BJ (cell line): ENCODE measurements around the gene FAM174B. TPM values are rescaled to one million over a fixed set of nuclear protein-coding genes. Genes with fewer than 3 reads are reported as not detected.

Experiments used
- CTCF ChIA-PET: fragments of 350-600 bp; formaldehyde crosslinking; extraction: SDS; loops from one replicate; lab custom pipeline; 2021; ENCODE audit warnings: antibody characterized with exemption, inconsistent platforms; lab: Yijun Ruan, JAX
- POLR2A ChIA-PET: fragments of 300-600 bp; sonication (Branson Sonifier 250); formaldehyde crosslinking; extraction: SDS; loops from one replicate; lab custom pipeline; 2021; ENCODE audit warnings: antibody characterized with exemption; lab: Charles Lee
- DNase-seq: peaks from one replicate; pipeline ENCODE4 v3.0.0-alpha.2; 2011; ENCODE audit warnings: low read depth
- H3K27me3 ChIP-seq: 2 replicates; pipeline ENCODE4 v1.6.0; 2011; ENCODE audit warnings: low read length; ENCODE audit not compliant: control insufficient read depth, insufficient read depth
- H3K36me3 ChIP-seq: 2 replicates; pipeline ENCODE4 v1.5.1; 2011; ENCODE audit warnings: low read length; ENCODE audit not compliant: control insufficient read depth, insufficient read depth
- H3K4me3 ChIP-seq: 2 replicates; pipeline ENCODE4 v1.5.1; 2011; ENCODE audit warnings: low read depth, mild to moderate bottlenecking, control low read depth, low read length
- polyA plus RNA-seq: library from polyadenylated mRNA; depleted of rRNA; stranded (reverse); fragments of >200 nt; gene quantifications from 2 replicates; pipeline ENCODE4 v1.2.3, GENCODE V29; 2011
- TF ChIP-seq, protein P1 (sequence below): IDR thresholded peaks from 2 replicates; pipeline ENCODE4 v1.5.1; 2011; ENCODE audit warnings: low read depth, mild to moderate bottlenecking, control low read depth, inconsistent platforms, low read length, moderate library complexity; ENCODE audit not compliant: insufficient read depth

FAM174B gene
- polyA plus RNA-seq, 1 experiment: 5.1 TPM

DNA sequence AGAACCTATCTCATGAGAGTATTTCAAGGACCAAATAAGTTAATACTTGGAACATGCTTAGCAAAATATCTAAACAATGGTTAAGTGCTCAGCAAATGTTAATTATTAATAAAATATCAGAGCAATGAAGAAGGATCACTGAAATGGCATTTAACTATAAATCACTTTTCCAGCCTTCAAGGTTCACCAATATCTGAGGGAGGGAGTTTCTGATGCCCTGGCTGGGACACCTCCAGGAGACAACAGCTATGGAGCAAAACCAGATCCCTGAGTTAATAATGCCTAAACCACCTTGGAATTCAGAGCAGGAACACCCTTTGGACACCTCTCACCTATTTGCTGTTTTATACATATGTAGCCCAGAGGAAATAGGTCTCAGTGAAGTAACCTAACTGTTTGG is 6.4 kb upstream of the FAM174B start:
- DNase-seq: no peak
- Histone ChIP-seq H3K27me3 (peaks cover 2% of the 10 kb centered on the region; the same call in 1 of the 2 replicates), H3K4me3 (no peak overlapping the region), H3K36me3 (no peaks in the 10 kb centered on the region)
- POLR2A ChIA-PET: no interaction called here
- CTCF ChIA-PET: no interaction called here
- TF ChIP-seq, protein P1, sequence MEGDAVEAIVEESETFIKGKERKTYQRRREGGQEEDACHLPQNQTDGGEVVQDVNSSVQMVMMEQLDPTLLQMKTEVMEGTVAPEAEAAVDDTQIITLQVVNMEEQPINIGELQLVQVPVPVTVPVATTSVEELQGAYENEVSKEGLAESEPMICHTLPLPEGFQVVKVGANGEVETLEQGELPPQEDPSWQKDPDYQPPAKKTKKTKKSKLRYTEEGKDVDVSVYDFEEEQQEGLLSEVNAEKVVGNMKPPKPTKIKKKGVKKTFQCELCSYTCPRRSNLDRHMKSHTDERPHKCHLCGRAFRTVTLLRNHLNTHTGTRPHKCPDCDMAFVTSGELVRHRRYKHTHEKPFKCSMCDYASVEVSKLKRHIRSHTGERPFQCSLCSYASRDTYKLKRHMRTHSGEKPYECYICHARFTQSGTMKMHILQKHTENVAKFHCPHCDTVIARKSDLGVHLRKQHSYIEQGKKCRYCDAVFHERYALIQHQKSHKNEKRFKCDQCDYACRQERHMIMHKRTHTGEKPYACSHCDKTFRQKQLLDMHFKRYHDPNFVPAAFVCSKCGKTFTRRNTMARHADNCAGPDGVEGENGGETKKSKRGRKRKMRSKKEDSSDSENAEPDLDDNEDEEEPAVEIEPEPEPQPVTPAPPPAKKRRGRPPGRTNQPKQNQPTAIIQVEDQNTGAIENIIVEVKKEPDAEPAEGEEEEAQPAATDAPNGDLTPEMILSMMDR: no peak

DNA sequence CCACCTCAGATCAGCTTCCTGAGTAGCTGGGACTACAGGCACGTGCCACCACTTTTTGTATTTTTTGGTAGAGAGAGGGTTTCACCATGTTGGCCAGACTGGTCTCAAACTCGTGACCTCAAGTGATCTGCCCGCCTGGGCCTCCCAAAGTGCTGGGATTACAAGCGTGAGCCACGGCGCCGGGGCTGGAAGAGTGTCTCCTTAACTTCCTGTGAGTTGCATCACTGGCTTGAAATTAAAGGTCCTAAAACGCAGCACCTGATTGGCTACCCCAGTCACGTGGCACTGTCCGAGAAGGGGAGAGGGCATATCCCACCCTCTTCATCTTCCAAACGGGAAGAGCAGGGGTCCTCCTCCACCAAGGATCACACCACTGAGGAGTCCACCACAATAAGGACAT is 5.5 kb upstream of the FAM174B start:
- no peak overlapping the region for H3K4me3 ChIP-seq
- H3K36me3 ChIP-seq: no peaks in the 10 kb centered on the region
- CTCF ChIA-PET: no interaction called here
- DNase-seq: no peak
- POLR2A ChIA-PET: no interaction called here
- H3K27me3 ChIP-seq: peaks cover 6% of the 10 kb centered on the region
- TF ChIP-seq, protein P1: no peak

DNA sequence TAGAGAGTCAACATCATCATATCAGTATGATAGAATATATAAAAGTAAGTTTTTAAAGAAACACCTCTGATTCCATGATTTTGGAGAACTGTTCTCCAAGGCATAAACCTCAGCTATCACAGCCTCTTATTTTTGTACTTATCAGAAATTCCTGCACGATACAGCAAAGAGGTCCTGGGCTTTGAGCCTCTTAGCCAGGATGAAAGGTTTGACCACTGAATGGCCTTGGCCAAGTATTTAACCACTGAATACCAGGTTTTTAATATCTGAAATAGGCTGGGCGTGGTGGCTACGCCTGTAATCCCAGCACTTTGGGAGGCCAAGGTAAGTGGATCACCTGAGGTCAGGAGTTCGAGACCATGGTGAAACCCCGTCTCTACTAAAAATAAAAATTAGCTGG is 1.9 kb upstream of the FAM174B start:
- H3K4me3 ChIP-seq: no peak overlapping the region
- POLR2A ChIA-PET: no interaction called here
- CTCF ChIA-PET: no interaction called here
- H3K36me3 ChIP-seq: no peaks in the 10 kb centered on the region
- peaks cover 6% of the 10 kb centered on the region for H3K27me3 ChIP-seq
- no peak for DNase-seq
- TF ChIP-seq, protein P1: no peak

DNA sequence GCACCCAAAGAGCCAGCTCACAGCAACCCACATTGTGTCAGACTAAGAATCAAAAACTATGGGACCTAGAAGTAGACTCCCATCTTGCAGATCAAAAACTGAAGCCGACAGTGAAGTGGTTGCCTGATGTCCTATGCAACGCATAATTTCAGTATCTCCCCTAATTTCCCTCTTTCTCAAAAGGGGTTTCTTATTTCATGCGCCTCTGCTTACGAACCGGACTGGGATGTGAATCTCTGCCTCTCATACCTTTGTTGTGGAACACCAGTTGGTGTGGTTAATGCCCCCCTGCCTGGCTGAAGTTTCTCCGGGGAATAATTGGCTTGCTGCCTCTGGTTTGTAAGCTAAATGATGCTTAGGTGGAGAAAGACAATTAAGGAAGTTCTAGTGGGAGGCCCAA is 514 bp upstream of the FAM174B start:
- H3K36me3 ChIP-seq: no peaks in the 10 kb centered on the region
- no peak for DNase-seq
- TF ChIP-seq, protein P1: no peak
- CTCF ChIA-PET: no interaction called here
- H3K27me3 ChIP-seq: peaks cover 6% of the 10 kb centered on the region
- POLR2A ChIA-PET: no interaction called here
- peak overlapping the region; percentile 55 for H3K4me3 ChIP-seq

DNA sequence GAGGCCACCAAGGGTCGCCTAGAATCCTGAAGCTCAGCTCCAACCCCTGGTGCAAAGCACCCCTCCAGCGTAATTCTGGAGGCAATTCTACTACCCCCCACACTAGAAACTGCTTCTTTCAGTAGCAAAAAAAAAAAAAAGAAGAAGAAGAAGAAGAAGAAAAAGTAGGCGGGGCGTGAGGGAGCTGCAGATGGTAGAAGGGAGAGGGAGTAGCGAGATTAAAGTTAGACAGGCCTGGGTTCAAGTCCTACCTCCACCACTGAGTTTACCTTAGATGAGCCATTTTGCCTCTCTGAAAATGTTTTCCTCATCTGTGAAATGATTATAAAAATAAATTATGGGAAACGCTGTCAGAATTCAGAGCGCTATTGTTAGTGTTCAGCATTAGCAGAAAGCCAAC is 913 bp downstream of the FAM174B start:
- H3K27me3 ChIP-seq: peaks cover 6% of the 10 kb centered on the region
- CTCF ChIA-PET: interaction anchor here (1.0 kb wide), 1 partner anchor 10 kb away, joined by 3 read pairs; no protein-coding TSS in a partner anchor
- DNase-seq: no peak
- TF ChIP-seq, protein P1: no peak
- POLR2A ChIA-PET: no interaction called here
- H3K36me3 ChIP-seq: no peaks in the 10 kb centered on the region
- H3K4me3 ChIP-seq: peak overlapping the region; percentile 55
